Measurements from ENCODE around the gene SCTR.

SCTR gene

DNA sequence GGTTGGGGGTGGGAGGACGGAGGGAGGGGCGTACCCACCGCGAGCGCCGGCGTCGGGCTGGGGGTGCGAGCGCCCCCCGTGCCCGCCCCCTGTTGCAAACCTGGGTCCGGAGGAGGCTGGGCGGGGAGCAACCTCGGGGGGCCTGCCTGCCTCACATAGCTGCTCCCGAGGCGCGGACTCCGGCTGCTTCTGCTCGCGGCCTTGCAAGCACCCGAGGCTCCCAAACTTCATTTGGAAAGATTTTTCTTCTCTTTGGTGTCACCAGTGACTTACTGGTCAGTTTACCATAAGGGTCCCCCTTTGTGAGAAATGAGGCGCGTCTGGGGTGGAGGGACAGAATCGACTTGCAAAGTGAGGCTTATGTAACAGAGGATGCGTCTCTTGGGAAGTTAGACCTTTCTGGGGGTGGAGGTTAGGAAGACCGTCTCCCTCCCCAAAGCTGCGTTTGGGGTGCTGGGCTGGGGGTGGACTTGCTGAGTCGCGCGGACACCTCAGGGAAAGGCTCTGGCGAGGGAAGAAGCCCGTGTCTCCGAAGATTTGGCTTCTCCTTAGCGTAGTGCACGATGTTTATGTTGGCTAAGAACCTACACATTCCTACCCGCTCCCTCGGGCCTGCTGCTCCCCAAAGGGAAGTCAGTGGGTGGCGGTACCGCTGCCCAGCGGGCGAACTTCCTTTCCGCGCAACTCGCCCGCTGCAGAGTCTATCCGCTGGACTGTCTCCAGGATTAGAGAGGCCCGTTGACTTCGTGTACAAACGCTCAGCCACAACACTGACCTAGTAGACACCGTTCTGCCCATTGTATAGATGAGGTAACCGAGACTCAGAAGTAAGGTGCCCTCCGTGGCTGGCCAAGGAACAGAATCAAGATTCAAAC, 92.1 kb downstream of the SCTR start:
- in situ Hi-C loops (cut with MboI; ENCODE audit: low sequenced_read_pairs): no loop called here

DNA sequence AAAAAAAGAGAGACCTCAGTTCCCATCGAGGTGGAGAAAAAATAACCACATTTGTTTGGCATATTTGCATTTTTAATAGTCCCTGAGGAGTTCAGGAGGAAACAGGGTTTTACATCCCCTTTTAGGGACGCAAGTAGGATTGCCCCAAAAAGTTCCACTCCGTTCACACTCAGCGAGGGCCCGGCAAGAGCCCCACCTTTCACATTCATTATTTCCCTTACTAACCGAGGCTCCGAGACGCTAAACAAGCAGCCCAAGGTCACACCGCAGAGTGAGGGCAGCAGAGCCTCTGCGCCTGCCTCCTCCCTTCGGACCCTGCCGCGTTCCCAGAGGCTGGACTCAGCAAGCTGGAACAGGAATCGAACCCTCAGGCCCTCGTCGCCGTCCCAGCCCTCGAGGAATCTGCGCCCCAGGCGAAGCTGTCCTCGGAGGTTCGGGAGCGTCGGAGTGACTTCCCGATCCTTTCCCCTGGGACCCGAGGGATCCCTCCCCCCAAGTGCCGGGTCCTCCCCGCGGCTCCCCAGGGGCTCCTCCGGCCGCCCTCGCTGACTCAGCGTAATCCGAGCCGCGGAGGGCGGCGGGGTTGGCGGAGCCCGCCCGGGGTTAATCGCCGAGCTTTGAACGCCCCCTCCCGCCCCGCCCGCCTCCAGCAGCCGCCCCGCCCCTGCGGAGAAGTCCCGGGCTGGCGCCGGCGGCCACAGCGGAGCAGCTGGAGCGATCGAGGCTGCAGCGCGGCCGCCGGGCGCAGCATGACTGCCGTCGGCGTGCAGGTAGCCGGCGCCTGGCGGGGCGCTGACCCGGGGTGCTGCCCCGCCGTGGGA, 92.9 kb downstream of the SCTR start, which contains the start of gene TMEM37:
Gene TMEM37 (plus strand): TSS at position 700 of the 821 bp plus-strand sequence. CDS start 50 bp downstream, at position 750.
- in situ Hi-C loops (cut with MboI; ENCODE audit: low sequenced_read_pairs): no loop called here

GRCh38 chr2:119430023-119430498, 94.2 kb downstream of the SCTR start:
- in situ Hi-C loops (cut with MboI; ENCODE audit: low sequenced_read_pairs): no loop called here

DNA sequence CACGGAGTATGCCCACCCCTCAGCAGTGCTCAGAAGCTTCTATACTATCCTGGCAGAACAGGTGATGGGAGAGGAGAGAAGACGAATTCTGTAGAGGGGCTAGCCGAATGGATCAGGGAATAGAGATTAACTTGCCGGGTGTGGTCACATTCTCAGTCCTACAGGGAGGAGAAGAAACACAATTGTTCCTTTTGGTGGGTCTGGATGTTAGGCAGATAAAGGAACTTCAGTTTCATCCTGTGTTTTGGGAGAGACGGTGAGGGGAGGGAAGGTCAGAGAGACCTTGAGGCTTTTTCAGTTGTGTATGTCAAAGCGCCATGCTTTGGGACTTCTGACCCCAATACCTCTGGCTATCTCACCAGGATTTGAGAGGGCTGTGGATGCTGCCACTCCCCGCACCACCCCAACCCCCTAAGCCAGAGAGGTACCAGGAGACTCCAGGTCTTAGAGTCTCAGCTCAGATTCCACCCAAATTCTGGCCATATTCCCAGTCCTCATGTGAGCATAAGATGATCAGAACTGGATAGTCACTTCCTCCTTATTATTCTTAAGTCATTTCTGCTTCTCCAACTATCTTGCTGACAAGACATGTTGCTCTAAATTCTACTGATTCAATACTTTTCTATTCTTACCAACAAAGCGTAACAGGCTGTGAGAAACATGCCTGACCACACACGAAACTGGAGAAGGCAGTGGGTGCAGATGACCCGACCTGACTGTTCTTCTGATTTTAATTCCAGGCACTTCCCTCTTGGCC, 94.9 kb downstream of the SCTR start:
- in situ Hi-C loops (cut with MboI; ENCODE audit: low sequenced_read_pairs): no loop called here

DNA sequence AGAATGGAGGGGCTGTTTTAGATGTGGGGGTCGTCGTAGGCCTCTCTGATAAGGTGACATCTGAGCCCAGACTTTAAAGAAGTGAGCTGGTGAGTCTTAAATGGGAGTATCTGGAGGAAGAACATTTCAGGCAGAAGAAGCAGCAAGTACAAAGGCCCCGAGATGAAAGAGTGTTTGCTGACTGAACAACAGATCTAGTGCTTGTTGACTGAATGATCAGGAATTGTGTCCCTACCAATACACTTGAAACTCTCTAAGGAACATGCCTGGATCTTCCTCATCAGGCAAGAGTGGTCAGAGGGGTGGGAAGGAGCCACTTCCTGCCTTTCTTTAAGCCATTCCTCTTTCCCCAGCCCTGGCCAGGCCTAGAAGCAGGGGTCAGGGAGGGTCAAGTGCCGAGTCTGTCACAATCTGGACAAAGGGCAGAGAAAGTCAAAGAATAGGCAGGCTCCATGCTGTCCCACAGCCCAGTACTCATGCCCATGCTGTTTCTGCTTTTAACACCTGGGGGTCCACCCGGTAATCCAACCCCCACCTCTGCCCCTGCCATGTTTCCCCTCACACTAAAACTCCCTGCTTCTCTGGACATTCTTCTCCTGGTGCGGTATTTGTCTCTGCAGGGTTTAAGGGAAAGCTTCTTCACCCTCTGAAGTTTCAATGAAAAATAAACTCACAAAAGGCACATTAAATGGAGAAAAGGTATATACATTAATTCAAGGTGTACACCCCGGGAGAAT, 95.6 kb downstream of the SCTR start:
- in situ Hi-C loops (cut with MboI; ENCODE audit: low sequenced_read_pairs): no loop called here

DNA sequence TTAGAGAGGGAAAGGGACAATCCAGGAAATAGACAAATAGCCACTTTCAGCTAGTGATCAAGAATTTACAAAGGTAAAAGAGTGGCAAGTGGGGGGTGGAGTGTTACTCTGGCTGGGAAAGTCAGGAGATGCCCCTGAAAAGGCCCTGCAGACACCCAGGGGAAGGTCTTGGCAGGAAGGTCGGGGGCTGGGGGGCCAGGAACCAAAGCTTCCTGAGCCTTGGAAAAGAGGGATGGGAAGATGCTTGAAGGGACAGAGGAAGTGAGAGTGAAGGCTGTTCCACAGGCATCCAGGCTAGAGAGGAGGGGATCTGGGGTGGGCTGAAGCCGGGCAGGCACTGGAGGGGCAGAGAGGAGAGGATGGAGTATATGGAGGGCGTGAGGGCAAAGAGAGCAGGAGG, 96.5 kb downstream of the SCTR start:
- in situ Hi-C loops (cut with MboI; ENCODE audit: low sequenced_read_pairs): no loop called here

DNA sequence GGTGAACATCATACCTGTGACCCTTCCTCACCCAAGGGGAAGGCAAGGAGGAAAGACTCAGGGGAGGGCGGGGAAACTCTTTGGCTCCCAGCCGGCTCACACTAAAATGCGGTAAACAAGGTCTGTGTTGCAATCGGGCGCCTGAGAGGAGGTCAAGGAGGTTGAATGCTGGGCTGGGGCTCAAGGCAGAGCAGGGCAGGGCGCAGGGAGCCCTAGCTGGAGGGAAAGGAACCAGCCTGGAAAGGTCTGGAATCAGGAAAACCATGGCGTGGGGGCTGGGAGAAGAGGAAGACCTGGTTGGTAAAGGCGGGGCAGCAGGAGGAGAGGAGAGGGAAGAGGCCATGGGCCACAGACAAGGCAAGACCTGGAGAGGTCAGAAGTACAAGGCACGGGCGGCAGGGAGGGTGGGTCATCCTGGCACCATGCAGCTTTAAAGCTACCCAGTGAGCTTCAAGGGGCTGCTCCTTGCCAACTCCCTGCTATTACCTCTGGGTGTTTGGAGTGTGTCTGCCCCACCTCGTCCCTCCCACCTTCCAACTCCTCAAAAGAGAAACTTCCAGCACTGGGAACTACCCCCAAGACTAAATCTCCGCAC, 97.4 kb downstream of the SCTR start:
- in situ Hi-C loops (cut with MboI; ENCODE audit: low sequenced_read_pairs): no loop called here

DNA sequence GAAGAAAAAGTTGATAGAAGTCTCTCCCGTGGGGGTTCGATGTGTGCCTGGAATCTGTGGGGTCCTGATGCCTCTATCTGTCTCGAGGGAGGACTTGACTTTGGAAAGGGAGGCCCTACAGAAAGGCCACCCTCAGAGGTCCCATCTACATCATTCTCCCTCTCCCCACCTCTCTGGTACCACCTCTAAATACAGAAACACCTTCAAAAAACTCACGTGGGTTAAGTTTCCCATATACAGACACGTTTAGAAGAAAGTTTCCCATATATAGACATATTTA, 97.9 kb downstream of the SCTR start:
- in situ Hi-C loops (cut with MboI; ENCODE audit: low sequenced_read_pairs): no loop called here

- in situ Hi-C loops (cut with MboI; ENCODE audit: low sequenced_read_pairs): no loop called here
Observed at GRCh38 chr2:119425620-119426395, 98.5 kb downstream of the SCTR start.

GRCh38 chr2:119425119-119425405, 99.2 kb downstream of the SCTR start:
- in situ Hi-C loops (cut with MboI; ENCODE audit: low sequenced_read_pairs): no loop called here

- in situ Hi-C loops (cut with MboI; ENCODE audit: low sequenced_read_pairs): no loop called here
Observed at GRCh38 chr2:119424284-119425118, 99.8 kb downstream of the SCTR start.

- in situ Hi-C loops (cut with MboI; ENCODE audit: low sequenced_read_pairs): no loop called here
Observed at GRCh38 chr2:119423811-119424210, 100.5 kb downstream of the SCTR start.

- in situ Hi-C loops (cut with MboI; ENCODE audit: low sequenced_read_pairs): no loop called here
Observed at GRCh38 chr2:119423108-119423444, 101.2 kb downstream of the SCTR start.

GRCh38 chr2:119422360-119423107, 101.7 kb downstream of the SCTR start:
- in situ Hi-C loops (cut with MboI; ENCODE audit: low sequenced_read_pairs): no loop called here

GRCh38 chr2:119421741-119422140, 102.5 kb downstream of the SCTR start:
- in situ Hi-C loops (cut with MboI; ENCODE audit: low sequenced_read_pairs): no loop called here

GRCh38 chr2:119421304-119421703, 103.0 kb downstream of the SCTR start:
- in situ Hi-C loops (cut with MboI; ENCODE audit: low sequenced_read_pairs): no loop called here

GRCh38 chr2:119419803-119420508, 104.3 kb downstream of the SCTR start:
- in situ Hi-C loops (cut with MboI; ENCODE audit: low sequenced_read_pairs): no loop called here

DNA sequence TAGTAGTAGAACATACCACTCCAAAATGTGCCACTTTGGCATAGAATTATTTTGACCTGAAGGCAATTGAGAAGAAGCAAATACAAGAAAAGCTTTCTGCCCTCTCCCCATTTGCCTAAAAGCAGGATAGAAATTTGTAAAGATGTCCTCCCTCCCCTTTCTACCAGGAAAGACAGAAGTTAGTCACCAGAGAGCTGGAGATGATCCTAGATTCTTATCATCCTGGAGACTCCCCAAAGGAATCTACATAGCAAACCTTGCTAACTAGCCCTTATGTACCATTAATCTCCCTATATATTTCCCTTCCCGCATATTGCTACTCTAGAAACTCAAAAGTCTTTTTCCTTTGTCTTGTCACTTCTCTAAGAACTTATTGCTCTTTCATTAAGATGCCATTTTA, 105.2 kb downstream of the SCTR start:
- in situ Hi-C loops (cut with MboI; ENCODE audit: low sequenced_read_pairs): no loop called here

All from HL-60/S4 treated with phorbol 12-myristate 13-acetate at 8.2 ng/mL for 4 days and 3 days (cell line).